Hepatocyte (in vitro differentiated cells): Measurements from ENCODE around the gene TRIP10.

Experiments
- EZH2 ChIP-seq: fragments of 200-600 bp; sonication (generic); IDR thresholded peaks from 2 replicates; pipeline ENCODE4 v1.6.1; 2016; ENCODE audit warnings: antibody characterized with exemption, mild to moderate bottlenecking, borderline replicate concordance
- TF ChIP-seq, protein P1 (sequence below): fragments of 200-600 bp; sonication (generic); IDR thresholded peaks from 2 replicates; pipeline ENCODE4 v1.5.1; 2016; ENCODE audit warnings: antibody characterized with exemption, mild to moderate bottlenecking; ENCODE audit not compliant: poor library complexity

DNA sequence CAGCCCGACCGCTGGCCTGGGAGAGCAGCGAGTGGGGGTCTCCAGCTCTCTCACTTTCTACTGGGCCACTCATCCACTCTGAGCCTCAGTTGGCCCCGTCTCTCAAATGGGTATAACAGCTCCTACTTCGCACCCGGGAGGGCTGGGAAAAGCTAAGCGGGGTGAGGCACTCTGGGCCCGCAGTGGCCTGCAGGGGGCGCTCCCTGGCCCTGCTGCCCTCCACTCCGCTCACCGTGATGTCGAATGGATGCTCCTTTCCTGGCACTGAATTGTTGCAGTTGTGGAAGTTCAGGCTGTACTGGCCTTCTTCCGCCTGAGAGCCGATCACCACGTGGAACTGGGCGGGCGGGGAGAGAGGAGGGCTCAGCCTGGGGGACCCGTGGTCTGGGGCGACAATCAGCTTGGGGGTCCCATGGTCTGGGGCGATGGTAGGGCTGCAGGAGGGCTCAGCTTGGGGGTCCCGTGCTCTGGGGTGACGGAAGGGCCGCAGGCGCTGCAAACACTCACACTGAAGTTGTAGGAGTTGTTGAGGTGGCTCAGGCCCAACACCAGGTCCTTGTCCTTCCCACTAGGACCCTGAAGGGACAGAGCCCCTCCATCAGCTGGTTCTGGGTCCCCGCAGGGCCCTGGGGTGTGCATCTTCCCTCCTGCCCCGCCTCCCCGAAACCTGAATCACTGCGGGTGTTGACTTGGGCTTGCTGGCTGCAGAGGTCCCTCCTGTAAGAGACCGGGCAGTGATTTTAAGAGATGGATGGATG is 6.0 kb upstream of the TRIP10 start:
- TF ChIP-seq, protein P1, sequence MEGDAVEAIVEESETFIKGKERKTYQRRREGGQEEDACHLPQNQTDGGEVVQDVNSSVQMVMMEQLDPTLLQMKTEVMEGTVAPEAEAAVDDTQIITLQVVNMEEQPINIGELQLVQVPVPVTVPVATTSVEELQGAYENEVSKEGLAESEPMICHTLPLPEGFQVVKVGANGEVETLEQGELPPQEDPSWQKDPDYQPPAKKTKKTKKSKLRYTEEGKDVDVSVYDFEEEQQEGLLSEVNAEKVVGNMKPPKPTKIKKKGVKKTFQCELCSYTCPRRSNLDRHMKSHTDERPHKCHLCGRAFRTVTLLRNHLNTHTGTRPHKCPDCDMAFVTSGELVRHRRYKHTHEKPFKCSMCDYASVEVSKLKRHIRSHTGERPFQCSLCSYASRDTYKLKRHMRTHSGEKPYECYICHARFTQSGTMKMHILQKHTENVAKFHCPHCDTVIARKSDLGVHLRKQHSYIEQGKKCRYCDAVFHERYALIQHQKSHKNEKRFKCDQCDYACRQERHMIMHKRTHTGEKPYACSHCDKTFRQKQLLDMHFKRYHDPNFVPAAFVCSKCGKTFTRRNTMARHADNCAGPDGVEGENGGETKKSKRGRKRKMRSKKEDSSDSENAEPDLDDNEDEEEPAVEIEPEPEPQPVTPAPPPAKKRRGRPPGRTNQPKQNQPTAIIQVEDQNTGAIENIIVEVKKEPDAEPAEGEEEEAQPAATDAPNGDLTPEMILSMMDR: peak; percentile 3
- no peak for TF ChIP-seq EZH2
